AG09309 (cell line): ENCODE results near the gene PLEKHA5.

Experiments used
- DNase-seq: peaks from one replicate; pipeline ENCODE4 v3.0.0-alpha.2; 2010; ENCODE audit warnings: low read depth
- H3K4me3 ChIP-seq: 2 replicates; pipeline ENCODE4 v1.5.1; 2011; ENCODE audit warnings: mild to moderate bottlenecking, low read depth, low read length, moderate library complexity; ENCODE audit not compliant: control insufficient read depth
- TF ChIP-seq, protein P1 (sequence below): IDR thresholded peaks from 2 replicates; pipeline ENCODE4 v1.5.1; 2011; ENCODE audit warnings: mild to moderate bottlenecking, low read depth, low read length, inconsistent platforms; ENCODE audit not compliant: insufficient read depth, control insufficient read depth; ENCODE audit errors: missing control alignments

Gene PLEKHA5

GRCh38 chr12:19246933-19247332 lies 117.4 kb downstream of the PLEKHA5 start:
- TF ChIP-seq, protein P1, sequence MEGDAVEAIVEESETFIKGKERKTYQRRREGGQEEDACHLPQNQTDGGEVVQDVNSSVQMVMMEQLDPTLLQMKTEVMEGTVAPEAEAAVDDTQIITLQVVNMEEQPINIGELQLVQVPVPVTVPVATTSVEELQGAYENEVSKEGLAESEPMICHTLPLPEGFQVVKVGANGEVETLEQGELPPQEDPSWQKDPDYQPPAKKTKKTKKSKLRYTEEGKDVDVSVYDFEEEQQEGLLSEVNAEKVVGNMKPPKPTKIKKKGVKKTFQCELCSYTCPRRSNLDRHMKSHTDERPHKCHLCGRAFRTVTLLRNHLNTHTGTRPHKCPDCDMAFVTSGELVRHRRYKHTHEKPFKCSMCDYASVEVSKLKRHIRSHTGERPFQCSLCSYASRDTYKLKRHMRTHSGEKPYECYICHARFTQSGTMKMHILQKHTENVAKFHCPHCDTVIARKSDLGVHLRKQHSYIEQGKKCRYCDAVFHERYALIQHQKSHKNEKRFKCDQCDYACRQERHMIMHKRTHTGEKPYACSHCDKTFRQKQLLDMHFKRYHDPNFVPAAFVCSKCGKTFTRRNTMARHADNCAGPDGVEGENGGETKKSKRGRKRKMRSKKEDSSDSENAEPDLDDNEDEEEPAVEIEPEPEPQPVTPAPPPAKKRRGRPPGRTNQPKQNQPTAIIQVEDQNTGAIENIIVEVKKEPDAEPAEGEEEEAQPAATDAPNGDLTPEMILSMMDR = no peak
- no peak for DNase-seq
- H3K4me3 ChIP-seq = no peak overlapping the region

GRCh38 chr12:19248929-19249602 lies 119.5 kb downstream of the PLEKHA5 start:
- DNase-seq = no peak
- no peak overlapping the region for H3K4me3 ChIP-seq
- TF ChIP-seq, protein P1 = no peak

DNA sequence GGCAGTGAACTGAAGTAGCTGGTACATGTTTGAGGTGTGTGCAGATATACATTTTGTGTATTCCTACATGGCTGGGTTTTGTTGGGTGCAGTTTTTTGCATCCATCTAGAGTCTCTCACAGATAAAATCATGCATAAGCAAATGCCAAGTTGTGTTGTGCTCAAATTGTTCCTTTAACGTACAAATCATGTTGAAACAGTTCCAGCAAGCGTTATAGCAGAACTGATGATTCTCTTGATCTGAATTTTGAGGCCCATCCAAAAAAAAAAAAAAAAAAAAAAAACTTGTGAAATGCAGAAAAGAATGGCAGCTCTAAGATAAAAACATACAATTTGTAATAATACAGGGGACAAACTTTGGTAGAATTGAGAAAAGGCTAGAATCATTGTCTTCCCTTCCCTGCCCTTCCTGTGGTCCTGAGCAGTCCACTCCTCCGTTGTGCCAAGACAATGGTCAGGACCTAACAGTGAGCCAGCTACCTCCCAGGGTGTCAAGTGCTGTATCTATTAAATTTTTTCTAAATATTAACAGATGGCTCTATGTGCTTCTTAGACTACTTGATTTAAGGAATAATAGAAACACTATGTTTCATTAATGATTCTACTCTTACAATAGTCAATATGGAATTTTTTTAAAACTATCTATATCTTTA lies 122.1 kb downstream of the PLEKHA5 start:
- TF ChIP-seq, protein P1 = no peak
- no peak for DNase-seq
- no peak overlapping the region for H3K4me3 ChIP-seq

- TF ChIP-seq, protein P1 = no peak
- DNase-seq = no peak
- no peak overlapping the region for H3K4me3 ChIP-seq
These were observed 130.6 kb downstream of the PLEKHA5 start for GRCh38 chr12:19260135-19260534.

GRCh38 chr12:19261773-19262172 lies 132.2 kb downstream of the PLEKHA5 start:
- H3K4me3 ChIP-seq = no peak overlapping the region
- no peak for DNase-seq
- TF ChIP-seq, protein P1 = no peak

DNA sequence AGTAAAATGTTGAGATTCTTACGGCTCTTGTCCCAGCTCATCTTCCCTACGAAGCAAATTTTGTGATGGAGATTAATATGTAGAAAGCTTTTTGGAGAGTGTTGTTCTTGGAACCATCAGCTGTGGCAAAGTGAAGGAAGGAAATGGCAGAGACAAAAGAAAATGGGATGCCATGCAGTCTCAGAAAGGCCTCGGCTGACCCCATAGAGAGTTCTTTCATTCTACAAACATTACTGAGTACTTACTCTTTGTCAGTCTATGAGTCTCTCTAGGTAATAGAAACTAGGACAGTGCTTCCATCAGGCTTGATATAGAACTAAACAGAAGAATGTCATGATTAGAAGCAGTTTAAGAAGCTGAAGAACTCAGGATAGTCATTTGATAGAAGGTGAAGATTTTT lies 134.1 kb downstream of the PLEKHA5 start:
- no peak overlapping the region for H3K4me3 ChIP-seq
- TF ChIP-seq, protein P1 = no peak
- no peak for DNase-seq
